ENCODE data around the gene MKNK1. TPM values are rescaled to one million over a fixed set of nuclear protein-coding genes. Genes with fewer than 3 reads are reported as not detected.

Gene MKNK1
- total and polyA plus RNA-seq, 2 of the 4 experiments (the other 2 are of a cell fraction), result 14.3 to 35.2 TPM

- no peak for TF ChIP-seq MXI1 (IDR thresholded peaks at IDR 0.05; ENCODE audit: borderline replicate concordance, low read depth, low read length)
These were observed 76.4 kb downstream of the MKNK1 start (continued) for GRCh38 chr1:46527474-46528296.

- Histone ChIP-seq H3K23ac (ENCODE audit: low read depth, low read length) (no peak overlapping the region), H4K91ac (ENCODE audit: insufficient read depth, low read depth, low read length) (no peak overlapping the region), H3K79me1 (ENCODE audit: low read depth in 1 of 2, low read length in 2 of 2) (no peaks in the 10 kb centered on the region), H2BK120ac (ENCODE audit: low read depth, low read length) (no peak overlapping the region), H4K5ac (ENCODE audit: low read depth, low read length) (no peak overlapping the region), H3K36me3 (ENCODE audit: control insufficient read depth, insufficient read depth, low read length) (no peaks in the 10 kb centered on the region), H4K20me1 (ENCODE audit: insufficient read depth, low read length) (no peaks in the 10 kb centered on the region), H2BK15ac (ENCODE audit: low read depth, low read length) (no peak overlapping the region), H3K14ac (replicated peaks; ENCODE audit: low read depth, low read length) (no peak overlapping the region), H3K9me1 (ENCODE audit: insufficient read depth, low read length) (peaks cover 3% of the 10 kb centered on the region), H3K4me3 (ENCODE audit: insufficient read depth, low read depth, low read length) (no peak overlapping the region), H3K9me3 (ENCODE audit: control insufficient read depth, insufficient read depth, low read length) (no peaks in the 10 kb centered on the region), H3K18ac (ENCODE audit: low read depth, low read length) (no peak overlapping the region), H2BK20ac (ENCODE audit: low read depth, low read length) (no peak overlapping the region), H2AK5ac (ENCODE audit: low read depth, low read length) (no peak overlapping the region), H3K4me1 (ENCODE audit: control insufficient read depth, insufficient read depth, low read length) (peaks cover 7% of the 10 kb centered on the region; the same call in 1 of the 2 replicates), H3K4ac (ENCODE audit: low read depth, low read length) (no peak overlapping the region), H3K27ac (ENCODE audit: insufficient read depth, low read length) (no peak overlapping the region), H3K9ac (ENCODE audit: low read depth, low read length) (no peak overlapping the region), H4K8ac (ENCODE audit: low read depth in 2 of 2, low read length in 2 of 2) (no peak overlapping the region), H3K56ac (ENCODE audit: extremely low read depth, insufficient read depth, low read length) (no peak overlapping the region), H2BK5ac (ENCODE audit: low read depth, low read length, poor library complexity, severe bottlenecking) (no peak overlapping the region), H3K27me3 (ENCODE audit: control insufficient read depth, insufficient read depth, low read length) (peaks cover 51% of the 10 kb centered on the region), H3K4me2 (ENCODE audit: low read depth, low read length) (no peak overlapping the region), H2AFZ (replicated peaks; ENCODE audit: low read length, poor library complexity) (no peak overlapping the region), H2AK9ac (replicated peaks; ENCODE audit: low read depth, low read length, poor library complexity) (peak overlapping the region; percentile 23)
- ChIA-PET CTCF (interaction anchor here (0.6 to 2.2 kb wide), 4 partner anchors 49 to 88 kb away, joined by 3 to 12 read pairs (median 4); no protein-coding TSS in a partner anchor), POLR2A (ENCODE audit: unreplicated experiment) (no interaction called here)
- intact Hi-C loops (cut with micrococcal nuclease), result no loop called here
- WGBS, 2 experiments (ENCODE audit: extremely low coverage in 2 of 2, insufficient read length in 1 of 2), result 43% methylated on average over 3 of the region's 14 CpGs; no CpG with 5 or more reads in 1 of the 2 experiments
- in situ Hi-C loops (cut with MboI; ENCODE audit: low sequenced_read_pairs), result loop anchor here (5.0 kb wide), 3 partner anchors 49 to 119 kb away; no protein-coding TSS in a partner anchor
- dilution Hi-C loops (cut with HindIII; ENCODE audit: low sequenced_read_pairs, unreplicated experiment), result no loop called here
- no peak for TF ChIP-seq RFX5 (IDR thresholded peaks at IDR 0.05; ENCODE audit: low read depth, low read length)
- TF ChIP-seq BHLHE40 (IDR thresholded peaks at IDR 0.05; ENCODE audit: low read depth, low read length), result no peak
- no peak for TF ChIP-seq RAD21 (IDR thresholded peaks at IDR 0.05; ENCODE audit: low read length)
- no peak for TF ChIP-seq RCOR1 (IDR thresholded peaks at IDR 0.05; ENCODE audit: insufficient replicate concordance, low read length)
- TF ChIP-seq MAFK (IDR thresholded peaks at IDR 0.05; ENCODE audit: low read depth, low read length), result no peak
- no peak for TF ChIP-seq MAZ (IDR thresholded peaks at IDR 0.05; ENCODE audit: borderline replicate concordance, low read depth, low read length)
- no peak for TF ChIP-seq USF2 (IDR thresholded peaks at IDR 0.05; ENCODE audit: low read depth, low read length)
- no peak for TF ChIP-seq CEBPB (IDR thresholded peaks at IDR 0.05; ENCODE audit: low read depth, low read length)
- TF ChIP-seq NFE2L2 (IDR thresholded peaks at IDR 0.05; ENCODE audit: low read depth, low read length), result no peak
- no TSS peak for BruUV-seq (replicated peaks)
- ATAC-seq (ENCODE audit: low read depth) (no peak), DNase-seq (no peak)
These were observed 77.3 kb downstream of the MKNK1 start for GRCh38 chr1:46526691-46527291.

Measured in IMR-90 (cell line).